GM20000 (cell line): Measurements from ENCODE around the gene ERMP1.
"Not testable (repeated sequence)": the region's sequence is repeated elsewhere in the genome, so short reads cannot be mapped to it uniquely, and the experiment has no call there.

Experiments
- DNase-seq: peaks from one replicate; pipeline ENCODE4 v3.0.0; 2012; ENCODE audit warnings: low spot score
- CTCF ChIP-seq: IDR thresholded peaks from 2 replicates; pipeline ENCODE4 v1.5.1; 2012; ENCODE audit warnings: mild to moderate bottlenecking, control low read depth; ENCODE audit errors: extremely low read depth, missing control alignments

The ERMP1 gene

GRCh38 chr9:5801739-5802113 lies 31.2 kb downstream of the ERMP1 start:
- TF ChIP-seq CTCF = no peak
- DNase-seq = no peak

- TF ChIP-seq CTCF = no peak
- DNase-seq = no peak
These were observed 31.8 kb downstream of the ERMP1 start for GRCh38 chr9:5800969-5801738.

- DNase-seq = not testable (repeated sequence)
These were observed 32.5 kb downstream of the ERMP1 start for GRCh38 chr9:5800378-5800777.

- peak; percentile 11 for DNase-seq
- TF ChIP-seq CTCF = peak; percentile 24
These were observed 33.6 kb downstream of the ERMP1 start for GRCh38 chr9:5799314-5799713.

GRCh38 chr9:5798581-5798980 lies 34.3 kb downstream of the ERMP1 start:
- no peak for TF ChIP-seq CTCF
- no peak for DNase-seq

- no peak for TF ChIP-seq CTCF
- DNase-seq = no peak
These were observed 36.6 kb downstream of the ERMP1 start for GRCh38 chr9:5796298-5796697.

- no peak for TF ChIP-seq CTCF
- DNase-seq = no peak
These were observed 39.1 kb downstream of the ERMP1 start for GRCh38 chr9:5793812-5794211.

GRCh38 chr9:5791870-5792269 lies 41.0 kb downstream of the ERMP1 start:
- DNase-seq = no peak
- no peak for TF ChIP-seq CTCF
